HG03159 (cell line): ENCODE measurements around the gene USP17L27.
"Not testable (repeated sequence)": the region's sequence is repeated elsewhere in the genome, so short reads cannot be mapped to it uniquely, and the experiment has no call there.

Experiments
- ATAC-seq: cut with Tn5 transposase; IDR thresholded peaks from one replicate; pipeline ENCODE4 v1.9.1; 2021; ENCODE audit warnings: mild to moderate bottlenecking, moderate library complexity; ENCODE audit not compliant: unreplicated experiment

Gene USP17L27, protein sequence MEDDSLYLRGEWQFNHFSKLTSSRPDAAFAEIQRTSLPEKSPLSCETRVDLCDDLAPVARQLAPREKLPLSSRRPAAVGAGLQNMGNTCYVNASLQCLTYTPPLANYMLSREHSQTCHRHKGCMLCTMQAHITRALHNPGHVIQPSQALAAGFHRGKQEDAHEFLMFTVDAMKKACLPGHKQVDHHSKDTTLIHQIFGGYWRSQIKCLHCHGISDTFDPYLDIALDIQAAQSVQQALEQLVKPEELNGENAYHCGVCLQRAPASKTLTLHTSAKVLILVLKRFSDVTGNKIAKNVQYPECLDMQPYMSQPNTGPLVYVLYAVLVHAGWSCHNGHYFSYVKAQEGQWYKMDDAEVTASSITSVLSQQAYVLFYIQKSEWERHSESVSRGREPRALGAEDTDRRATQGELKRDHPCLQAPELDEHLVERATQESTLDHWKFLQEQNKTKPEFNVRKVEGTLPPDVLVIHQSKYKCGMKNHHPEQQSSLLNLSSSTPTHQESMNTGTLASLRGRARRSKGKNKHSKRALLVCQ

DNA sequence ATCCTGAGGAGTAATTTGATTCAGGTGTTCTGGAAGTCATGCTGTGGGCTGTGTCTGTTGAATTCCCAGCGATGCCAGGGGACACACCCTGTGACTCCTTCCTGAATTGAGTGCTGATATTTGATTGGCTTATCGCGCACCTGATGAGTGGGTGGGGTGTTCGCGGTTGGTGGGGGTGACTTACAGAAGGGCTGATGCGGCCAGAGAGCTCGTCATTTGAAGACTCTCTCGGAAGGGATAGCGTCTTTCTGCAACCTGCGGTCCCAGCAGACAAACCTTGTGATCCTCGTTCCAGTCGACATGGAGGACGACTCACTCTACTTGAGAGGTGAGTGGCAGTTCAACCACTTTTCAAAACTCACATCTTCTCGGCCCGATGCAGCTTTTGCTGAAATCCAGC, at the start of gene USP17L27:
USP17L27 (plus strand) TSS at position 301 of the 400 bp plus-strand sequence; CDS start at position 301, 0 bp downstream.
- not testable (repeated sequence) for ATAC-seq

DNA sequence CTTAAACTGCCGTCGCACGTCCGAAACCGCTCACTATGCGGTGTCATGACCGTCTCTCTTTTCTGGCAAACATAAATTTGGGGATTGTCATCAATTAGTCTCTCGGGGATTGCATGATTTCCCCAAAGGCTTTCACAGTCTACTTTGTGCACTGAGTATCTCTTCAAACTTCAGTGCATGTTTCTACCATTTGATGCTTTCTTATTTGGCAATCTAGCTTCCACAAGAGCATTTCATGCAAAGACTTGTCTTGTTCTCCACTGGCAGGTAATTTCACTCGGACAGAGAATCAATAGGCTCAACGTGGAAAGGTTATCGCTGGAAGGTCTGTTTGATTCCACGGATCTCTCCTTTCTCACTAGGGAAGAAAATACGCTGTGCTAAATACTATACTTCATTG, 19.8 kb upstream of the USP17L27 start:
- ATAC-seq, result not testable (repeated sequence)

DNA sequence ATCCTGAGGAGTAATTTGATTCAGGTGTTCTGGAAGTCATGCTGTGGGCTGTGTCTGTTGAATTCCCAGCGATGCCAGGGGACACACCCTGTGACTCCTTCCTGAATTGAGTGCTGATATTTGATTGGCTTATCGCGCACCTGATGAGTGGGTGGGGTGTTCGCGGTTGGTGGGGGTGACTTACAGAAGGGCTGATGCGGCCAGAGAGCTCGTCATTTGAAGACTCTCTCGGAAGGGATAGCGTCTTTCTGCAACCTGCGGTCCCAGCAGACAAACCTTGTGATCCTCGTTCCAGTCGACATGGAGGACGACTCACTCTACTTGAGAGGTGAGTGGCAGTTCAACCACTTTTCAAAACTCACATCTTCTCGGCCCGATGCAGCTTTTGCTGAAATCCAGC, 19.1 kb upstream of the USP17L27 start, which contains the start of gene USP17L24:
USP17L24 (plus strand) TSS at position 301 of the 400 bp plus-strand sequence; CDS start at position 301, 0 bp downstream.
- not testable (repeated sequence) for ATAC-seq

DNA sequence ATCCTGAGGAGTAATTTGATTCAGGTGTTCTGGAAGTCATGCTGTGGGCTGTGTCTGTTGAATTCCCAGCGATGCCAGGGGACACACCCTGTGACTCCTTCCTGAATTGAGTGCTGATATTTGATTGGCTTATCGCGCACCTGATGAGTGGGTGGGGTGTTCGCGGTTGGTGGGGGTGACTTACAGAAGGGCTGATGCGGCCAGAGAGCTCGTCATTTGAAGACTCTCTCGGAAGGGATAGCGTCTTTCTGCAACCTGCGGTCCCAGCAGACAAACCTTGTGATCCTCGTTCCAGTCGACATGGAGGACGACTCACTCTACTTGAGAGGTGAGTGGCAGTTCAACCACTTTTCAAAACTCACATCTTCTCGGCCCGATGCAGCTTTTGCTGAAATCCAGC, 14.3 kb upstream of the USP17L27 start, which contains the start of gene USP17L25:
USP17L25 (plus strand) TSS at position 301 of the 400 bp plus-strand sequence; CDS start at position 301, 0 bp downstream.
- ATAC-seq, result not testable (repeated sequence)

DNA sequence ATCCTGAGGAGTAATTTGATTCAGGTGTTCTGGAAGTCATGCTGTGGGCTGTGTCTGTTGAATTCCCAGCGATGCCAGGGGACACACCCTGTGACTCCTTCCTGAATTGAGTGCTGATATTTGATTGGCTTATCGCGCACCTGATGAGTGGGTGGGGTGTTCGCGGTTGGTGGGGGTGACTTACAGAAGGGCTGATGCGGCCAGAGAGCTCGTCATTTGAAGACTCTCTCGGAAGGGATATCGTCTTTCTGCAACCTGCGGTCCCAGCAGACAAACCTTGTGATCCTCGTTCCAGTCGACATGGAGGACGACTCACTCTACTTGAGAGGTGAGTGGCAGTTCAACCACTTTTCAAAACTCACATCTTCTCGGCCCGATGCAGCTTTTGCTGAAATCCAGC, 9.6 kb upstream of the USP17L27 start, which contains the start of gene USP17L26:
USP17L26 (plus strand) TSS at position 301 of the 400 bp plus-strand sequence; CDS start at position 301, 0 bp downstream.
- ATAC-seq, result not testable (repeated sequence)

DNA sequence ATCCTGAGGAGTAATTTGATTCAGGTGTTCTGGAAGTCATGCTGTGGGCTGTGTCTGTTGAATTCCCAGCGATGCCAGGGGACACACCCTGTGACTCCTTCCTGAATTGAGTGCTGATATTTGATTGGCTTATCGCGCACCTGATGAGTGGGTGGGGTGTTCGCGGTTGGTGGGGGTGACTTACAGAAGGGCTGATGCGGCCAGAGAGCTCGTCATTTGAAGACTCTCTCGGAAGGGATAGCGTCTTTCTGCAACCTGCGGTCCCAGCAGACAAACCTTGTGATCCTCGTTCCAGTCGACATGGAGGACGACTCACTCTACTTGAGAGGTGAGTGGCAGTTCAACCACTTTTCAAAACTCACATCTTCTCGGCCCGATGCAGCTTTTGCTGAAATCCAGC, 4.8 kb upstream of the USP17L27 start, which contains the start of gene USP17L5:
USP17L5 (plus strand) TSS at position 301 of the 400 bp plus-strand sequence; CDS start at position 301, 0 bp downstream.
- ATAC-seq, result not testable (repeated sequence)

DNA sequence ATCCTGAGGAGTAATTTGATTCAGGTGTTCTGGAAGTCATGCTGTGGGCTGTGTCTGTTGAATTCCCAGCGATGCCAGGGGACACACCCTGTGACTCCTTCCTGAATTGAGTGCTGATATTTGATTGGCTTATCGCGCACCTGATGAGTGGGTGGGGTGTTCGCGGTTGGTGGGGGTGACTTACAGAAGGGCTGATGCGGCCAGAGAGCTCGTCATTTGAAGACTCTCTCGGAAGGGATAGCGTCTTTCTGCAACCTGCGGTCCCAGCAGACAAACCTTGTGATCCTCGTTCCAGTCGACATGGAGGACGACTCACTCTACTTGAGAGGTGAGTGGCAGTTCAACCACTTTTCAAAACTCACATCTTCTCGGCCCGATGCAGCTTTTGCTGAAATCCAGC, 4.6 kb downstream of the USP17L27 start, which contains the start of gene USP17L28:
USP17L28 (plus strand) TSS at position 301 of the 400 bp plus-strand sequence; CDS start at position 301, 0 bp downstream.
- not testable (repeated sequence) for ATAC-seq

DNA sequence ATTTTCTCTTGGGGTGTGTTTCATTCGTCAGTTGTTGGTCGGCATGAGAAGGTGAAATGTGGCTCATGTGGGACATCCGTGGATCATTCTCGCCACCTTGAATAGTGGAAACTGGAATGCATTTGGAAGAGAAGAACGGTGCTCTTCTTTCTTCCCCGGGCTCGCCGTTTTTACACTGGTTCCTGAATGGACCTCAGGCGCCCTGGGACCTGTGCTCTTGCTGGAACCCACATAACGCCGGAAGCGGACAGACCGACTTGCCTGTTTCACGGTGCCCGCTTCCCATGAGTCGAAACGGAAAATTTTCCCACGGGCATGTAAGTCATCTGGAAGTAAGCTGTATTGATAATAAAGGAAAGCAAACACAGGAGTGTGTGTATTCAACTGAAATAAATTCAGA, 6.9 kb downstream of the USP17L27 start:
- ATAC-seq, result not testable (repeated sequence)

DNA sequence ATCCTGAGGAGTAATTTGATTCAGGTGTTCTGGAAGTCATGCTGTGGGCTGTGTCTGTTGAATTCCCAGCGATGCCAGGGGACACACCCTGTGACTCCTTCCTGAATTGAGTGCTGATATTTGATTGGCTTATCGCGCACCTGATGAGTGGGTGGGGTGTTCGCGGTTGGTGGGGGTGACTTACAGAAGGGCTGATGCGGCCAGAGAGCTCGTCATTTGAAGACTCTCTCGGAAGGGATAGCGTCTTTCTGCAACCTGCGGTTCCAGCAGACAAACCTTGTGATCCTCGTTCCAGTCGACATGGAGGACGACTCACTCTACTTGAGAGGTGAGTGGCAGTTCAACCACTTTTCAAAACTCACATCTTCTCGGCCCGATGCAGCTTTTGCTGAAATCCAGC, 9.4 kb downstream of the USP17L27 start, which contains the start of gene USP17L29:
USP17L29 (plus strand) TSS at position 301 of the 400 bp plus-strand sequence; CDS start at position 301, 0 bp downstream.
- ATAC-seq, result not testable (repeated sequence)

DNA sequence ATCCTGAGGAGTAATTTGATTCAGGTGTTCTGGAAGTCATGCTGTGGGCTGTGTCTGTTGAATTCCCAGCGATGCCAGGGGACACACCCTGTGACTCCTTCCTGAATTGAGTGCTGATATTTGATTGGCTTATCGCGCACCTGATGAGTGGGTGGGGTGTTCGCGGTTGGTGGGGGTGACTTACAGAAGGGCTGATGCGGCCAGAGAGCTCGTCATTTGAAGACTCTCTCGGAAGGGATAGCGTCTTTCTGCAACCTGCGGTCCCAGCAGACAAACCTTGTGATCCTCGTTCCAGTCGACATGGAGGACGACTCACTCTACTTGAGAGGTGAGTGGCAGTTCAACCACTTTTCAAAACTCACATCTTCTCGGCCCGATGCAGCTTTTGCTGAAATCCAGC, 18.9 kb downstream of the USP17L27 start, which contains the start of gene USP17L30:
USP17L30 (plus strand) TSS at position 301 of the 400 bp plus-strand sequence; CDS start at position 301, 0 bp downstream.
- ATAC-seq, result not testable (repeated sequence)

DNA sequence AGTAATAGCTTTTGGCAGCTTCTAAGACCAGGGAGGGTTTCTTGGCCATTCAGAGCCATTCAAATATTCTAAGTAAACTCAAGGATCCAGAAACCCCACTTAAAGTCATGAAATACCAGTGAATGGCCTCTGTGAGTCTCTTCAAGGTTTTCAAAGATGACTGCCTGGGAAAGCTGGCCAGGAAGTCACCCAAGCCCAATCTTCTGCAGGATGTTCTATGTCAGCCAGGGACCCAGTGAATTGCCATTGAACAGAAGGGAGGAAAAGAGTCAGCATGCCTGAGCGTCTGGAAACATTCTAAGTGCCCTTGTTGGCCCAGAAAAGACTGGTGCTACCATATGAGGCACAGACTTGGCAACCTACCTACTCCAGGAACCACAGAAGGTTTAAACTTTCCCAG, 35.9 kb downstream of the USP17L27 start:
- not testable (repeated sequence) for ATAC-seq

DNA sequence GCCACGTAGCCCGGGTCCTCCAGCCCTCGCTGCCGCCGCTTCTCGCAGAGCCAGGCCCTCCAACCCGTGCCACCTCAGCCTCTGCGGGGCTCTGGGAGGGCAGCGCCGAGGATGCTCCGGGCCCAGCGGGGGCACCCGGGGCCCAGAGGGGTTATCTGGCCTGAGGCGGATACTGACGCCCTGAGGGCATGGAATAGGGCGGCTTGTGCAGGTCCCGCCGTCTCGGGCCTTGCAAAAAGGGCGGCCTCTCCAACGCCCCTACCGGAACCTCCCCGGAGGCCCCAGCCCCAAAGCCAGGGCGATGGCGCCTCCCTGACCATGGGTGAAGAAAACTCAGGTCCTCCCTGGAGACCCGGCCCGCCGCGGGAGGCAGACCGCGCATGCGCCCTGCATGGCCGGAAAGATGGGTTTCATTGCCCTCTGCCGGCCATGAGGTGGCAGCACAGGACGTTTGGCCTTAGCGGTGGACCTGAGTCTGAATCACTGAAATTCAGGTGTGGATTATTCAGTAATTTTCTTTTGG, 37.1 kb downstream of the USP17L27 start:
- not testable (repeated sequence) for ATAC-seq

DNA sequence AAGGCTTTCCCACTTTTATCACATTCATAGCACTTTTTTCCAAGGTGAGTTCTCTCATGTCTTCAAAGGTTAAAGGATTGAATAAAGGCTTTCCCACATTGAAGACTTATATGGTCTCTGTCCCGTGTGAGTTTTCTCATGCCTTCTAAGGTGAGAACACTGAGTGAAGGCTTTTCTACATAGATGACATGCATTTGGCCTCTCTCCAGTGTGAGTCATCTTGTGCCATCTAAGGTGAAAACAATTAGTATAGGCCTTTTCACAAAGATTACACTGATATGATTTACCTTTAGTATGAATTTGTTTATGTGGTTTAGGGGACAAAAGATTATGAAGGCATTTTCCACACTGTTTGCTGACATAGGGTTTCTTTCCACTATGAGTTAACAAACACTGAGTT, 40.2 kb downstream of the USP17L27 start:
- no peak for ATAC-seq

DNA sequence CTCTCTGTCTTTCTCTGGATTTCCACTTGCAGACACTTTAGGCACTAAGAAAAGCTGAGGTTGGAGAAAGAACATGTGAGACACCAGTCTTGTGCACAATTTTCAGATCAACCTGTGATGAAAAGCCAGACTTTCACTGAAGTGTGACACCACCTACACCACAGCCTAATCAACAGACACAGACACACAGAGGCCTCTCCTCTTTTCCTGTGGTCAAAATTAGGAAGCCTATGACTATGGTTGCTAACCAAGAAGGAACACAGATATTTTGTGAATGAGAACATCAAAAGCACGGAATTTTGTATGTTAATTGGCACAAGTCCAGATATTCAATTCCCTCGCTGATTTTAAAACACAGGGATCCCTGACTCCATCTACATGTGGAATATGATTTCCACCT, 45.1 kb downstream of the USP17L27 start:
- ATAC-seq, result not testable (repeated sequence)
